Measurements from ENCODE around the gene RCOR2.

The RCOR2 gene

DNA sequence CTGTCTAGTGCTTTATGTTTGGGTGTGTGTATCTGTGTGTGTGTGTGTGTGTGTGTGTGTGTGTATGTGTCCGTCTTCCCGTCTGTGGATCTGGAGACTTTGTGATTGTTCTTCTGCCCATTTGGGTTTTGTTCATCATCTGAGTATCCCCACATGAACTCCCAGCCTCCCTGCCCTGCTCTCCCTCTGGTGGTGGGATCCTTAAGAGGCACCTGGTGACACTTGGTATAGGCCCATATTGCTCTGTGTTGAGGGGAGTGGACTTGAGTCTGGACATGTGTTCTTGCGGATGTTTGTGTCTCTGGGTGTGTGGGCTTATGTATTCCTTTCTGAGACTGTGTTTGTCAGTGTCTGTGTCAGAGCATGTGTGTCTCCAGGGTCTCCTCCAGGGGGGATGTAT is 15.3 kb downstream of the RCOR2 start:
- Histone ChIP-seq H3K9ac (ENCODE audit: low read depth, low read length) (no peak overlapping the region), H3K4me1 (ENCODE audit: control insufficient read depth, insufficient read depth, low read length) (no peaks in the 10 kb centered on the region), H3K36me3 (ENCODE audit: control insufficient read depth, insufficient read depth, low read length) (peaks cover 70% of the 10 kb centered on the region), H3K4me3 (ENCODE audit: low read depth, low read length) (no peak overlapping the region), H3K27me3 (ENCODE audit: control insufficient read depth, insufficient read depth, low read length) (no peaks in the 10 kb centered on the region), H3K9me3 (ENCODE audit: control insufficient read depth, insufficient read depth, low read length) (no peaks in the 10 kb centered on the region)

DNA sequence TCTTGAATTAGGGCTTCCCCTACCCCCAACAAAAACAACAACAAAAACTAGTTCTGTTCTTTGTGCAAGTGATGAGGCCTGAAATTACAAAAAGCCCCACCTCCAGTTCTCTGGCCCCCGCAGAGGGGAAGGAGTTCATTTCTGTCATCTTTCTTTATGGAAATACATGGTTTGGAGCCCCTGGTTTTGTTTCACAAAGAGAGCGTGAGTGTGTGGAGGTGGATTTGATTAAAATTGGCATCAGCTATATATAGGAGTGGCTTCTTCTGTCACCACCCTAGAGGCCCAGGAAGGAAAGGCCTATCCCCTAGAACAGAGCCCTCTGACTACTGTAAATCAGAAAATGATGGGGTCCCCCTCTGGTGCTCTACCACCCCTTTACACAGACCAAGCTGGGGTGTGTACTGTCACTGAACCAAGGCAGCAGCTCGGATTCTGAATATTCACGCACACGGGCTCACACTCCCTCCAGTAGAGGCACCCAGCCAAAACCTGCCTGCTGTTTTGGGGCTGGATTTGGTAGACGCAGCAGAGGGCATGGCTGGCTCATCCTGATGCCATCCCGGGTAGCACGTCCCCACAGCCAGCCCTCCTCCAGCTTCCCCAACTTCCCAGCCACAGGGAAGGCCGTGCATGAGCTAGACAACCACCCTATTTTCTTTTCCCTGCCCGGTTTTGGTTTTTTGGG is 19.4 kb downstream of the RCOR2 start:
- H3K36me3 ChIP-seq (ENCODE audit: control insufficient read depth, insufficient read depth, low read length), result peaks cover 50% of the 10 kb centered on the region

DNA sequence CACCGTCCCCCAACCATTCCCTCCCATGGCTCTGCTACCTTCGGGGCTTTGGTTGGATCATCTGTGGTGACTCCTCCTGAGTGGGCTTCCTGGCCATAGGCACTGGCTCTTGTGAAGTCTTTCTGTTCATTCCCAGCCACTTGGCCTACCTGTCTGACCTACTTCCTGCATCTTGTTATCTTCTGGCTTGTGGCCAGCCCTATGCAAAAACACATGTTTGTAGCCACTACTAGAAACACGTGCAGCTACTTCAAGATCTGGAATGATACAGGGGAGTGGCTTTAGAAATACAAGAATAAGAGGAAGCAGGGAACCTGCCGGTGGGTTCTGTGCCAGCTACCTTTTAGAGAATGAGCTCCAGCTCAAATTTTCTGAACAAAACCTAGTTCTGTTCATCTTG is 20.9 kb downstream of the RCOR2 start:
- H3K9me3 ChIP-seq (ENCODE audit: control insufficient read depth, insufficient read depth, low read length), result no peaks in the 10 kb centered on the region
- no peaks in the 10 kb centered on the region for H3K4me1 ChIP-seq (ENCODE audit: control insufficient read depth, insufficient read depth, low read length)
- H3K4me3 ChIP-seq (ENCODE audit: low read depth, low read length), result no peak overlapping the region
- no peaks in the 10 kb centered on the region for H3K27me3 ChIP-seq (ENCODE audit: control insufficient read depth, insufficient read depth, low read length)
- peaks cover 37% of the 10 kb centered on the region for H3K36me3 ChIP-seq (ENCODE audit: control insufficient read depth, insufficient read depth, low read length)
- H3K9ac ChIP-seq (ENCODE audit: low read depth, low read length), result no peak overlapping the region

More for the DNA sequence above, 19.4 kb downstream of the RCOR2 start:
- Histone ChIP-seq H3K9me3 (ENCODE audit: control insufficient read depth, insufficient read depth, low read length) (no peaks in the 10 kb centered on the region), H3K4me1 (ENCODE audit: control insufficient read depth, insufficient read depth, low read length) (no peaks in the 10 kb centered on the region), H3K4me3 (ENCODE audit: low read depth, low read length) (no peak overlapping the region), H3K27me3 (ENCODE audit: control insufficient read depth, insufficient read depth, low read length) (no peaks in the 10 kb centered on the region), H3K9ac (ENCODE audit: low read depth, low read length) (no peak overlapping the region)

DNA sequence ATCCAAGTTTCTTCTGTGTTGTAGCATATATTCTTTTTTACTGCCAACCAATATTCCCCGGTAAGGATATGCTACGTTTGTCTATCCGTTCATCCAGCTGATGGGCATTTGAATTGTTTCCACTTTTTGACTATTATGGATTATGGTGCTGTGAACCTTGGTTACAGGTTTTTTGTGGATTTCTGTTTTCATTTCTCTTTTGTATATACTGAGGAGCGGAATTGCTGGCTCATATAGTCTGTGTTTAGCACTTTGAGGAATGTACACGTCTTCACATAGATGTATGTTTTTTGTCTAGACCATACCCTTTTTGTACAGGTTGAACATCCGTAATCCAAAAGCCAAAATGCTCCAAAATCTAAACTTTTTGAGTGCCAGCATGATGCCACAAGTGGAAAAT is 23.6 kb downstream of the RCOR2 start:
- H3K36me3 ChIP-seq (ENCODE audit: control insufficient read depth, insufficient read depth, low read length), result peaks cover 11% of the 10 kb centered on the region
- H3K9me3 ChIP-seq (ENCODE audit: control insufficient read depth, insufficient read depth, low read length), result no peaks in the 10 kb centered on the region
- H3K9ac ChIP-seq (ENCODE audit: low read depth, low read length), result no peak overlapping the region
- no peaks in the 10 kb centered on the region for H3K27me3 ChIP-seq (ENCODE audit: control insufficient read depth, insufficient read depth, low read length)
- no peak overlapping the region for H3K4me3 ChIP-seq (ENCODE audit: low read depth, low read length)
- H3K4me1 ChIP-seq (ENCODE audit: control insufficient read depth, insufficient read depth, low read length), result peaks cover 5% of the 10 kb centered on the region

DNA sequence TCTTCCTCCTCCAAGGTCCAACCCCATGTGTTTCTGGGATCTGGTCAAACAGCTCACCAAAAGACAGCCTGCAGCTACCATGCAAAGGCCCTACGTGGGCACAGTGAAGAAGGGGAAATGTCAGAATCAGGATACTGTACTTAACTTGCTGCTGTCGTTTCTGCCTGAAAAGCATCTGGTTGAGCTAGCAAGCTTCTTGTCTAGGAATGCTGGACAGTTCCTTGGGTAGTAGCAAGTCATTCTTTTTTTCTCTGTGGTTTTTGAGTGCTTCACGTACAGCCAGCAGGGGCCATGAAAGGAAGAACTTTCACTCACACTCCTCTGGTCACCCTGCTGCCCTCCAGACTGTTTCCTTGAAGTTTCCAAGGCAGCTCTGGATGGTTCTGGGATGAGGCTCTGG is 24.7 kb downstream of the RCOR2 start:
- H3K9ac ChIP-seq (ENCODE audit: low read depth, low read length), result no peak overlapping the region

DNA sequence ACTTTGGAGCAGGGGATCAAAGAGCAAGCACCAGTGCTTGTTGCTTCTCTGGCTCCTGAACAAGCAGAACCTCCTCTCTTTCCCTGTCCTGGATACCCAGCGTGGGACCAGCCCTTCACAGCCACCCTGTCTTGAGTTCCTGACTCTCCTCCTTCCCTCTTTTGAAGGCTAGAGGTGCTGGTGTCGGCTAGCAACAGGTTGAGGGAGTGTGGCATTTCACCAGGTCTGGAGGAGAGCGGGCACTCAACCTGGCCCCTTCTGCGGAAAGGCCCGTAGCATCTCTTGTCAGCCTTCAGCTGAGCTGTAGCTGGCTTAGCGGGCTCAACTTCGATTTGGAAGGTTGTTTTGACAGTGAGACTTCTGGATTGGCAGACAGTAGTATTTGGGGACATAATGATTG is 26.6 kb downstream of the RCOR2 start:
- Histone ChIP-seq H3K27me3 (ENCODE audit: control insufficient read depth, insufficient read depth, low read length) (no peaks in the 10 kb centered on the region), H3K9me3 (ENCODE audit: control insufficient read depth, insufficient read depth, low read length) (no peaks in the 10 kb centered on the region), H3K4me3 (ENCODE audit: low read depth, low read length) (no peak overlapping the region), H3K4me1 (ENCODE audit: control insufficient read depth, insufficient read depth, low read length) (peaks cover 16% of the 10 kb centered on the region), H3K9ac (ENCODE audit: low read depth, low read length) (peak overlapping the region; percentile 26), H3K36me3 (ENCODE audit: control insufficient read depth, insufficient read depth, low read length) (peaks cover 8% of the 10 kb centered on the region)

More for the DNA sequence above, 24.7 kb downstream of the RCOR2 start:
- Histone ChIP-seq H3K27me3 (ENCODE audit: control insufficient read depth, insufficient read depth, low read length) (no peaks in the 10 kb centered on the region), H3K9me3 (ENCODE audit: control insufficient read depth, insufficient read depth, low read length) (no peaks in the 10 kb centered on the region), H3K4me3 (ENCODE audit: low read depth, low read length) (no peak overlapping the region), H3K36me3 (ENCODE audit: control insufficient read depth, insufficient read depth, low read length) (peaks cover 8% of the 10 kb centered on the region), H3K4me1 (ENCODE audit: control insufficient read depth, insufficient read depth, low read length) (peaks cover 15% of the 10 kb centered on the region)

DNA sequence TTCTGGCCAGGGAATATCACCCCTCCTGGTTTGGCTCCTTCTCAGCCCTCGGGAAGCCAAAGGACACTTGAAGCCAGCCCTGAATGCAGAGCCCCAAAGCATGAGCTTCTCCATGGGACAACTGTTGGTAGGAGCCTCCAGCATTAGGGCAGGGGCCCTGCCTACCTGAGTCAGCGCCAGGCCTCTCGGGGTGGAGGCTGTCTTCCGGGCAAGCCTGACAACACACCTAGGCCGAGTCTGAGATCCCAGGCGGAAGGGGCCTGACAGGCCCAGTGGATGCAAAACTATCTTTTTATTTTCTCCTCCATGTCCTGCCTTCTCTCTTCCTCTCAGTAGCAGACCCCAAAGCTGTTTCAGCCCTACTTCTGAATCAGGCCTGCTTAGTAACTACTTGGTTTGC is 27.6 kb downstream of the RCOR2 start:
- Histone ChIP-seq H3K9ac (ENCODE audit: low read depth, low read length) (peak overlapping the region; percentile 20), H3K36me3 (ENCODE audit: control insufficient read depth, insufficient read depth, low read length) (no peaks in the 10 kb centered on the region), H3K9me3 (ENCODE audit: control insufficient read depth, insufficient read depth, low read length) (no peaks in the 10 kb centered on the region), H3K27me3 (ENCODE audit: control insufficient read depth, insufficient read depth, low read length) (no peaks in the 10 kb centered on the region), H3K4me3 (ENCODE audit: low read depth, low read length) (no peak overlapping the region), H3K4me1 (ENCODE audit: control insufficient read depth, insufficient read depth, low read length) (peaks cover 16% of the 10 kb centered on the region)

DNA sequence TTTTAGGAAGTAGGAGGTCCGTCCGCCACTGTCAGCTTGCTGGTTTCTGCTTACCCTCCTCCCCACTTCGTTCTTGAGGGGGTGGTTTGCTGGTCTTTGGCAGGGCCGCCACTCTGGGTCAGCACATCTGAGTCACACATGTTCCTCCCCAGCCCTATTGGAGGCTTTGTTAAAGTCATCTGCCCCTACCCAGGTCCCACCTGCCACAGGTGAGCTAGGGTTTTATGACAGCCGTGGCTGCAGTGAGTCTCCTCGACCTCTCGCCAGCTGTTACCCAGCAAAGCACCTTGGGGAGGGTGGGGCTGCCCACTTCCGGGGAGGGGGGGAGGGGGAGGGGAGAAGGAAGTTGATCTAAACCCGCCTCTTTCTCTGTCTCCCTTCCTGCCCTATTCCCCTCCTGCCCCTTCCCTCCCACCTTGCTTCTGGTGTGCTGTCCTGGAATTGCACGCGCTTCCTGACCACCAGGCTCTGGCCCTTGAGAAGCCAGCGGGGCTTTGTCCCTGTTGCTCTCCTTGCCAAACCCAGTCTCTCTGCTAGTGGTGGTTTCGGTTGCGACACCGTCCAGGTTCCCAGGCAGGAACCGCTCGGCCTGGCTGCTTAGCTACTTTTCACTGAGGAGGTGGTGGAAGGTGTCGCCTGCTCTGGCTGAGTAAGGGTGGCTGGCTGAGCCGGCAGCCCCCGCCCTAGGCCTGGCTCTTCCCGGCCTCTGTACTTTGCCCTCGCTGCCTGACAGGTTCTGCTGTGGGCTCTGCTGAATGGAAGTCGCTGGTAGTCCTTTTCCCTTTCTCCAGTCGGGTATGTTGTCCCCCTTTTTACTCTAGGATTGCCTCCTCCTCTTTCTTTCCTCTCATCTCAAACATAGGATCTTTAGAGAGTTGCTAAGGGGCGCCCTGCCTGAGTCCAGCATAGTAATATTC is 28.5 kb downstream of the RCOR2 start:
- H3K9ac ChIP-seq (ENCODE audit: low read depth, low read length), result peak overlapping the region; percentile 62
- H3K27me3 ChIP-seq (ENCODE audit: control insufficient read depth, insufficient read depth, low read length), result no peaks in the 10 kb centered on the region
- no peaks in the 10 kb centered on the region for H3K36me3 ChIP-seq (ENCODE audit: control insufficient read depth, insufficient read depth, low read length)
- peak overlapping the region; percentile 3 for H3K4me3 ChIP-seq (ENCODE audit: low read depth, low read length)
- H3K4me1 ChIP-seq (ENCODE audit: control insufficient read depth, insufficient read depth, low read length), result peaks cover 18% of the 10 kb centered on the region
- no peaks in the 10 kb centered on the region for H3K9me3 ChIP-seq (ENCODE audit: control insufficient read depth, insufficient read depth, low read length)

DNA sequence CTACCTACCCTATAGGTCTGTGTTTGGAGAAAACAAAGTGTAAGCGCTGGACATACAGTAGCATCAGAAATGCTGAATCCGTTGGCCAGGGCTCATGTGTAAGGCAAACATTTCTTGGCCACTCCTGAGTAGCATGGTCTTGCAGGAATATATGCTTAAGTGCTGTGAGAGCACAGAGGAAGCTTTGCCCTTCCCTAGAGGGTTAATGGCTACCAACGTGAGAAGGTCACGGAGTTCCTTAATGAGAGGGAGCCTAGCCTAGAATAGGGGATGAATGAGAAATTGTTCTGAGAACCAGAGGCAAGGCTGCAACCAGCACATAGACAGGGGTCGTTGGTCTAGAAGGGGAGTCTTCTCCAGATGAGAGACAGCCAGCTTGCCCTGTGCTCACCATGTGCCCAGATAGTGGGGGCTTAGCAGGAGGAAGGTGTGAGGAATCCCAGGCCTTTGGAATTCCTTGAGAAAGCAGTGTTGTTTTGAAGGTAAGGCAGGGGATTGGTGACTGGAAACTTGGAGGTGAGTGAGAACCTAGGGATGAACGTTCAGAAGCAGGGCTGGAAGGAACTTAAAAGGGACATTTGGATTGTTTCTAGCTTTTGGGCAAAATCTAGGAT is 29.5 kb downstream of the RCOR2 start:
- H3K27me3 ChIP-seq (ENCODE audit: control insufficient read depth, insufficient read depth, low read length), result no peaks in the 10 kb centered on the region
- peak overlapping the region; percentile 57 for H3K9ac ChIP-seq (ENCODE audit: low read depth, low read length)
- H3K4me3 ChIP-seq (ENCODE audit: low read depth, low read length), result no peak overlapping the region
- H3K36me3 ChIP-seq (ENCODE audit: control insufficient read depth, insufficient read depth, low read length), result no peaks in the 10 kb centered on the region
- peaks cover 20% of the 10 kb centered on the region for H3K4me1 ChIP-seq (ENCODE audit: control insufficient read depth, insufficient read depth, low read length)
- H3K9me3 ChIP-seq (ENCODE audit: control insufficient read depth, insufficient read depth, low read length), result no peaks in the 10 kb centered on the region

DNA sequence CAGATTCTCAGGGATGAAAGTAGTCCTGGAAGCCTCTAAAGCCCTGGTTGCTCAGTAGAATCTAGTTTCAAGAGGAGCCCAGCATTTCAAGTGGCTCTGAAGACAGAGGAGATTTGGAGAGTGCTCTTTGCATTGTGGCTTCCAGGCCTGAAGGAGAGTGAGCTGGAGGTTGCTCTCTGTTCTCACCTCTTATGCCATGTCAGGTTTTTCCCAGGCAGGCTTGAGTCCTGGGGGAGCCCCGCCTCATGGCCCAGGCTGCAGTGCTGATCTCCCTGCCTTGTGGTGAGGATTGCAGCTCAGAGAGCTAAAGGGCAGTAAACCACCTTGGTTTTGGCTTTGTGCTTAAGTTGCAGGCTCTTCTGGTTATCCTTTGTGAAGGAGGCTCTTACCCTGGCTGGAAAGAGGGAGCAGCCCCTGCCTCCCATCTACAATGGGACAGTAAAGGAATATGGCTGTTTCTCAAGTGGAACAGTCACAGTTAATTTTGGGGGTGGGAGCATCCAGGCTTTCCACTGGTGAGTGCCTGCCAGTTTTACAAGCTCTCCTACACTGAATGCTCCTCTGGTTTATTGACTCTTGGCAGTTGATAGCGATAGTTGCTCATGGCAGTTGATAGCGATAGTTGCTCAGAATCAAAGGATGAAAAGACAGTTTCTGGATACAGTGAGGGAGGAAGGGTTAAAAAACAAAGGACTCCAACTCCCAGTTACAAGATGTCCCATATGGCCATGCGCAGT is 32.6 kb downstream of the RCOR2 start:
- no peaks in the 10 kb centered on the region for H3K36me3 ChIP-seq (ENCODE audit: control insufficient read depth, insufficient read depth, low read length)
- H3K4me3 ChIP-seq (ENCODE audit: low read depth, low read length), result no peak overlapping the region
- no peaks in the 10 kb centered on the region for H3K9me3 ChIP-seq (ENCODE audit: control insufficient read depth, insufficient read depth, low read length)
- peaks cover 35% of the 10 kb centered on the region for H3K4me1 ChIP-seq (ENCODE audit: control insufficient read depth, insufficient read depth, low read length)
- H3K9ac ChIP-seq (ENCODE audit: low read depth, low read length), result no peak overlapping the region
- no peaks in the 10 kb centered on the region for H3K27me3 ChIP-seq (ENCODE audit: control insufficient read depth, insufficient read depth, low read length)

DNA sequence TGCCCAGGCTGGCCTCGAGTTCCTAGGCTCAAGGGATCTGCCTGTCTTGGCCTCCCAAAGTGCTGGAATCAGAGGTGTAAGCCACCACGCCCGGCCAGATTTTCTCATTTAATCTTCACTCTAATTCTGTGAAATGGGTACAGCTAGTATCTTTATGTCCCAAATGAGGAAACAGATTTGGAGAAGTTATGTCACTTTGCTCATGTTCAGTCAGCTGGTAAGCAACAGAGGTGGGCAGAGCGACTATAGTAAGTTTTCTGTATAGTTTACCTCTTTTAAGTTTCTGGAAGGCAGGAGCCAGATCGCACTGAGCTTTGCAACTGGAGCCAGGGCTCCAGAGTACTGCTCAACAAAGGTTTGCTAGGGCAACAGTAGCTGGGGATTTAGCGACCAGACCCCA is 33.2 kb downstream of the RCOR2 start:
- H3K4me3 ChIP-seq (ENCODE audit: low read depth, low read length), result no peak overlapping the region
- H3K36me3 ChIP-seq (ENCODE audit: control insufficient read depth, insufficient read depth, low read length), result no peaks in the 10 kb centered on the region
- no peaks in the 10 kb centered on the region for H3K27me3 ChIP-seq (ENCODE audit: control insufficient read depth, insufficient read depth, low read length)
- H3K9me3 ChIP-seq (ENCODE audit: control insufficient read depth, insufficient read depth, low read length), result no peaks in the 10 kb centered on the region
- peaks cover 34% of the 10 kb centered on the region for H3K4me1 ChIP-seq (ENCODE audit: control insufficient read depth, insufficient read depth, low read length)
- no peak overlapping the region for H3K9ac ChIP-seq (ENCODE audit: low read depth, low read length)

All from iPS-15b (cell line).